ENCODE results near the gene SREK1IP1. TPM values are rescaled to one million over a fixed set of nuclear protein-coding genes. Genes with fewer than 3 reads are reported as not detected.
"Not testable (repeated sequence)": the region's sequence is repeated elsewhere in the genome, so short reads cannot be mapped to it uniquely, and the experiment has no call there.

Gene SREK1IP1
- total RNA-seq, 1 experiment from 2014 or later = 5.3 TPM

- no peak for DNase-seq (ENCODE audit: low spot score)
Observed at GRCh38 chr5:64765804-64766504, 2.5 kb downstream of the SREK1IP1 start.

- no peak for DNase-seq (ENCODE audit: low spot score)
Observed at GRCh38 chr5:64763948-64764503, 4.5 kb downstream of the SREK1IP1 start.

GRCh38 chr5:64759960-64760660 is 8.4 kb downstream of the SREK1IP1 start:
- no peak for DNase-seq (ENCODE audit: low spot score)

GRCh38 chr5:64758901-64759300 is 9.6 kb downstream of the SREK1IP1 start:
- no peak for DNase-seq (ENCODE audit: low spot score)

GRCh38 chr5:64754066-64754465 is 14.4 kb downstream of the SREK1IP1 start:
- DNase-seq (ENCODE audit: low spot score) = no peak

GRCh38 chr5:64749385-64749784 is 19.1 kb downstream of the SREK1IP1 start:
- DNase-seq (ENCODE audit: low spot score) = no peak

- DNase-seq (ENCODE audit: low spot score) = no peak
Observed at GRCh38 chr5:64746446-64746845, 22.0 kb downstream of the SREK1IP1 start.

- no peak for DNase-seq (ENCODE audit: low spot score)
Observed at GRCh38 chr5:64744914-64745313, 23.6 kb downstream of the SREK1IP1 start.

GRCh38 chr5:64742821-64743220 is 25.7 kb downstream of the SREK1IP1 start:
- DNase-seq (ENCODE audit: low spot score) = no peak

GRCh38 chr5:64742411-64742810 is 26.1 kb downstream of the SREK1IP1 start:
- no peak for DNase-seq (ENCODE audit: low spot score)

GRCh38 chr5:64727150-64727549 is 41.3 kb downstream of the SREK1IP1 start:
- DNase-seq (ENCODE audit: low spot score) = no peak

GRCh38 chr5:64722588-64722987 is 45.9 kb downstream of the SREK1IP1 start:
- DNase-seq (ENCODE audit: low spot score) = no peak

- not testable (repeated sequence) for DNase-seq (ENCODE audit: low spot score)
Observed at GRCh38 chr5:64714495-64714894, 54.0 kb downstream of the SREK1IP1 start.

- DNase-seq (ENCODE audit: low spot score) = no peak
Observed at GRCh38 chr5:64707191-64707590, 61.3 kb downstream of the SREK1IP1 start.

GRCh38 chr5:64706074-64706473 is 62.4 kb downstream of the SREK1IP1 start:
- DNase-seq (ENCODE audit: low spot score) = not testable (repeated sequence)

GRCh38 chr5:64700765-64701164 is 67.7 kb downstream of the SREK1IP1 start:
- no peak for DNase-seq (ENCODE audit: low spot score)

- DNase-seq (ENCODE audit: low spot score) = not testable (repeated sequence)
Observed at GRCh38 chr5:64696414-64696813, 72.1 kb downstream of the SREK1IP1 start.

- no peak for DNase-seq (ENCODE audit: low spot score)
Observed at GRCh38 chr5:64693636-64694035, 74.9 kb downstream of the SREK1IP1 start.

GRCh38 chr5:64691291-64691690 is 77.2 kb downstream of the SREK1IP1 start:
- no peak for DNase-seq (ENCODE audit: low spot score)

GRCh38 chr5:64690417-64691151 is 77.9 kb downstream of the SREK1IP1 start, which contains the start of gene SHISAL2B:
SHISAL2B (plus strand) TSS chr5:64690503; CDS start chr5:64690624, 121 bp downstream.
- DNase-seq (ENCODE audit: low spot score) = no peak

GRCh38 chr5:64690104-64690416 is 78.4 kb downstream of the SREK1IP1 start:
- no peak for DNase-seq (ENCODE audit: low spot score)

- no peak for DNase-seq (ENCODE audit: low spot score)
Observed at GRCh38 chr5:64688965-64689364, 79.5 kb downstream of the SREK1IP1 start.
